GM23248 (cell line): Measurements from ENCODE around the gene EIF5. TPM values are rescaled to one million over a fixed set of nuclear protein-coding genes. Genes with fewer than 3 reads are reported as not detected.

ENCODE experiments used
- DNase-seq: peaks from one replicate; pipeline ENCODE4 v3.0.0-alpha.2; 2015
- H2AFZ ChIP-seq: fragments of 200-600 bp; sonication (generic); 2 replicates; pipeline ENCODE4 v1.6.1; 2016; ENCODE audit warnings: antibody characterized with exemption
- H3F3A ChIP-seq: fragments of 200-600 bp; sonication (generic); 2 replicates; pipeline ENCODE4 v1.6.1; 2016; ENCODE audit warnings: mild to moderate bottlenecking, antibody characterized with exemption, mixed run types; ENCODE audit not compliant: insufficient read depth
- H3K27ac ChIP-seq: fragments of 200-600 bp; sonication (generic); 2 replicates; pipeline ENCODE4 v1.5.1; 2016; ENCODE audit warnings: mild to moderate bottlenecking
- H3K27me3 ChIP-seq: fragments of 200-600 bp; sonication (generic); replicated peaks from 2 replicates; pipeline ENCODE4 v1.6.1; 2016; ENCODE audit warnings: mild to moderate bottlenecking; ENCODE audit not compliant: insufficient read depth
- H3K36me3 ChIP-seq: fragments of 200-600 bp; sonication (generic); 2 replicates; pipeline ENCODE4 v1.6.1; 2016; ENCODE audit warnings: low read depth, mild to moderate bottlenecking
- H3K4me1 ChIP-seq: fragments of 200-600 bp; sonication (generic); 2 replicates; pipeline ENCODE4 v1.6.1; 2016; ENCODE audit warnings: mild to moderate bottlenecking; ENCODE audit not compliant: insufficient read depth
- H3K4me2 ChIP-seq: fragments of 200-600 bp; sonication (generic); one replicate; pipeline ENCODE4 v1.6.1; 2016; ENCODE audit warnings: mild to moderate bottlenecking; ENCODE audit not compliant: unreplicated experiment
- H3K4me3 ChIP-seq: fragments of 200-600 bp; sonication (generic); 2 replicates; pipeline ENCODE4 v1.5.1; 2016; ENCODE audit warnings: mild to moderate bottlenecking
- H3K79me2 ChIP-seq: fragments of 200-600 bp; sonication (generic); 2 replicates; pipeline ENCODE4 v1.6.1; 2016; ENCODE audit warnings: mild to moderate bottlenecking; ENCODE audit not compliant: insufficient read depth
- H3K9ac ChIP-seq: fragments of 200-600 bp; sonication (generic); 2 replicates; pipeline ENCODE4 v1.6.1; 2016; ENCODE audit warnings: mild to moderate bottlenecking
- H3K9me2 ChIP-seq: fragments of 200-600 bp; sonication (generic); 2 replicates; pipeline ENCODE4 v1.6.1; 2016; ENCODE audit warnings: mixed run types, mild to moderate bottlenecking, moderate library complexity; ENCODE audit not compliant: insufficient read depth
- H3K9me3 ChIP-seq: fragments of 200-600 bp; sonication (generic); one replicate; pipeline ENCODE4 v1.6.1; 2017; ENCODE audit warnings: low read depth
- H4K20me1 ChIP-seq: fragments of 200-600 bp; sonication (generic); 2 replicates; pipeline ENCODE4 v1.6.0; 2016; ENCODE audit not compliant: insufficient read depth
- EZH2 ChIP-seq: fragments of 200-600 bp; sonication (generic); IDR thresholded peaks from 2 replicates; pipeline ENCODE4 v1.6.1; 2018; ENCODE audit warnings: antibody characterized with exemption, mild to moderate bottlenecking; ENCODE audit not compliant: insufficient read depth, poor library complexity, severe bottlenecking
- EZH2phosphoT487 ChIP-seq: fragments of 200-600 bp; sonication (generic); IDR thresholded peaks from 2 replicates; pipeline ENCODE4 v1.6.1; 2018; ENCODE audit warnings: antibody characterized with exemption, moderate library complexity, mild to moderate bottlenecking, low read depth; ENCODE audit not compliant: insufficient read depth
- WGBS, 2 experiments: methylation state at CpG; one replicate each; pipeline ENCODE4 v1.1.6; 2015 to 2017; ENCODE audit warnings: low lambda C conversion rate in 2 of 2, low coverage in 1 of 2; ENCODE audit errors: missing lambda C conversion rate in 2 of 2; 5-methylcytosine and 5-hydroxymethylcytosine counted together
- in situ Hi-C: fragments of 300-500 bp; cut with MboI; formaldehyde crosslinking; loops from 2 replicates; pipeline ENCODE4 v1.15.0; 2020
- polyA plus RNA-seq: library from polyadenylated mRNA; unstranded; fragments of >200 nt; fragmentation: Nextera tagmentation; extraction: Ambion mirVana; gene quantifications from 2 replicates; pipeline ENCODE4 v1.2.1, GENCODE V29; 2016
- total RNA-seq: library from RNA; depleted of rRNA; stranded (reverse); fragments of >200 nt; shearing (Covaris generic); gene quantifications from 2 replicates; pipeline ENCODE4 v1.2.3, GENCODE V29; 2014

EIF5 gene
- total and polyA plus RNA-seq, 2 experiments from 2014 or later: 133 to 518 TPM

GRCh38 chr14:103286968-103287850 is 46.8 kb upstream of the EIF5 start:
- WGBS, 2 experiments: 71 to 75% methylated on average over 20 of the region's 20 CpGs
- TF ChIP-seq EZH2phosphoT487 (no peak), EZH2 (no peak)

GRCh38 chr14:103288076-103288766 is 45.8 kb upstream of the EIF5 start:
- 66 to 75% methylated on average over 14 to 16 of the region's 16 CpGs for WGBS, 2 experiments
- Histone ChIP-seq H3K4me3 (no peak overlapping the region), H3K27ac (no peak overlapping the region), H3K9me3 (no peaks in the 10 kb centered on the region), H3F3A (no peaks in the 10 kb centered on the region), H3K9ac (no peak overlapping the region), H3K27me3 (peaks cover 19% of the 10 kb centered on the region; the same call in 1 of the 2 replicates), H4K20me1 (no peaks in the 10 kb centered on the region), H3K9me2 (no peaks in the 10 kb centered on the region), H3K36me3 (no peaks in the 10 kb centered on the region), H3K4me1 (no peaks in the 10 kb centered on the region), H2AFZ (no peak overlapping the region), H3K4me2 (no peak overlapping the region), H3K79me2 (no peaks in the 10 kb centered on the region)
- no peak for TF ChIP-seq EZH2
- TF ChIP-seq EZH2phosphoT487: no peak
- in situ Hi-C loops: loop anchor here (10.0 kb wide), 1 partner anchor 203 kb away; the partner anchor contains the start of gene LBHD2
- DNase-seq: no peak

More at GRCh38 chr14:103286968-103287850, 46.8 kb upstream of the EIF5 start:
- peaks cover 19% of the 10 kb centered on the region; the same call in 1 of the 2 replicates for H3K27me3 ChIP-seq
- no peak for DNase-seq
- H3K9ac ChIP-seq: no peak overlapping the region
- no peaks in the 10 kb centered on the region for H3F3A ChIP-seq
- H3K4me1 ChIP-seq: no peaks in the 10 kb centered on the region
- no peaks in the 10 kb centered on the region for H3K79me2 ChIP-seq
- H3K27ac ChIP-seq: no peak overlapping the region
- H3K36me3 ChIP-seq: no peaks in the 10 kb centered on the region
- no peak overlapping the region for H3K4me2 ChIP-seq
- no peak overlapping the region for H3K4me3 ChIP-seq
- no peak overlapping the region for H2AFZ ChIP-seq
- H3K9me2 ChIP-seq: no peaks in the 10 kb centered on the region
- in situ Hi-C loops: loop anchor here (10.0 kb wide), 1 partner anchor 202 kb away; the partner anchor contains the start of gene LBHD2
- no peaks in the 10 kb centered on the region for H3K9me3 ChIP-seq
- no peaks in the 10 kb centered on the region for H4K20me1 ChIP-seq

GRCh38 chr14:103290056-103290455 is 44.0 kb upstream of the EIF5 start:
- Histone ChIP-seq H3F3A (no peaks in the 10 kb centered on the region), H4K20me1 (no peaks in the 10 kb centered on the region), H3K36me3 (no peaks in the 10 kb centered on the region), H3K4me1 (no peaks in the 10 kb centered on the region), H3K9ac (no peak overlapping the region), H3K4me3 (no peak overlapping the region), H3K79me2 (no peaks in the 10 kb centered on the region), H2AFZ (no peak overlapping the region), H3K27me3 (peaks cover 19% of the 10 kb centered on the region; the same call in 1 of the 2 replicates), H3K27ac (no peak overlapping the region), H3K4me2 (no peak overlapping the region), H3K9me3 (no peaks in the 10 kb centered on the region), H3K9me2 (no peaks in the 10 kb centered on the region)
- 66 to 76% methylated on average over 4 of the region's 4 CpGs for WGBS, 2 experiments
- TF ChIP-seq EZH2 (no peak), EZH2phosphoT487 (no peak)
- no peak for DNase-seq
- in situ Hi-C loops: no loop called here

GRCh38 chr14:103290494-103290893 is 43.5 kb upstream of the EIF5 start:
- H3K9me3 ChIP-seq: no peaks in the 10 kb centered on the region
- H3K4me2 ChIP-seq: no peak overlapping the region
- H3K36me3 ChIP-seq: no peaks in the 10 kb centered on the region
- TF ChIP-seq EZH2phosphoT487 (no peak), EZH2 (no peak)
- H3K27ac ChIP-seq: no peak overlapping the region
- H3K4me3 ChIP-seq: no peak overlapping the region
- WGBS, 2 experiments: 41 to 49% methylated on average over 5 of the region's 5 CpGs
- no peaks in the 10 kb centered on the region for H3K9me2 ChIP-seq
- in situ Hi-C loops: no loop called here
- H3K9ac ChIP-seq: no peak overlapping the region
- no peak overlapping the region for H2AFZ ChIP-seq
- no peaks in the 10 kb centered on the region for H3K4me1 ChIP-seq
- no peaks in the 10 kb centered on the region for H3K79me2 ChIP-seq
- peaks cover 19% of the 10 kb centered on the region; the same call in 1 of the 2 replicates for H3K27me3 ChIP-seq
- no peaks in the 10 kb centered on the region for H3F3A ChIP-seq
- no peaks in the 10 kb centered on the region for H4K20me1 ChIP-seq
- DNase-seq: no peak
